Stimulated activated CD8-positive, alpha-beta memory T cell treated with anti-CD3 and anti-CD28 coated beads, Interleukin-15, amount 100 ng/mL, for 1 hour (primary cell): Measurements from ENCODE around the gene XNDC1N.

Experiments
- DNase-seq: peaks from one replicate; pipeline ENCODE4 v3.0.0-alpha.2; 2020; ENCODE audit warnings: low read depth

The XNDC1N gene, protein sequence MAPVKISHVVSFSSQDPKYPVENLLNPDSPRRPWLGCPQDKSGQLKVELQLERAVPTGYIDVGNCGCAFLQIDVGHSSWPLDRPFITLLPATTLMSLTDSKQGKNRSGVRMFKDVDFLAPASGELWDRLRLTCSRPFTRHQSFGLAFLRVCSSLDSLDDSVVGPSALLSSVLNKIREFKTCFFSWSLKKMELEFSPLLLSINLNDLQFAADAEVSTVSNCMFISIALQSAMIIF

DNA sequence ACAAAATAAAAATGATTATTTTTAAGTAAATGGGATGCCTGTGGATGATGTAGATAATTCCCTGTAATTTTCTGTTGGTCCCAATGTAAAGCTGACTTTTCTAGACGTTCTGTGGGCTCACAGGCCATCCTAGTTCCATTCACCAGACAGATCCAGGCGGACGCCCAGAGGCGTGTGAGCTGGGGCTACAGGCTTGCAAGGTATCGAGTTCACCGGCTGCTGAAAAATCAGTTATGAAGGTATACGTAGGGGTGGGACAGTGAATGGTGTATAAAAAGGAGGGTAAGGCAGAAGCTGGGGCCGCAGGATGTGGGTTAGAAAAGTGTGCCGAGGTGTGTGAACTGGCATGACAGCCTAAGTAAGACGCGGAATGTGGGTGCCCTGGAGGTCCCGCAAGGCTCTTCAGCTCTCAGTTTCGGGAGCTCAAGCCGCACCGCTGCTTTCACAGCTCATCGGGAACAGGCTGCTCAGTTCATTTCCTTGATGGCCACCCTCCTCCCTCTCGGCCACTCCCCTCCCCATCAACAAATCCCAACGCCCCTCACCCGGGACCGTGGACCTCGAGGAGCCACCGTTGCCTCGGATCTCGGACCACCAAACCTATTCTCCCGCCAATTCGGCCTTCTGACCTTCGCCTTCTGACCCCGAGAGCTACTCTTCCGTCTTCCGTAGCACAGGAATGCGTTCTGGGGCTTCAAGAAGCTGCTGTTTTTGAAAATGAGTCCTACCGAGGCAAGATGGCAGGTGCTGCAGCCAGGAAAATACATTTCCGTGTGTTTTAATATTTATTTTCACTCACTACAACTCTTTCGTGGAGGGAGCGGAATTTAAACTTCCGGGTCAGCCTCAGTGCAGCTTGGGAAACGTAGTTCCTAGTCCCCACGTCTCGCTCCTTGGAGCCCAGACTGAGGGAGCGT is at the start of gene XNDC1N:
Gene XNDC1N (minus strand): TSS at position 775 of the 917 bp plus-strand sequence. CDS start 5,241 bp downstream, outside the sequence.
- DNase-seq: peak; percentile 54

DNA sequence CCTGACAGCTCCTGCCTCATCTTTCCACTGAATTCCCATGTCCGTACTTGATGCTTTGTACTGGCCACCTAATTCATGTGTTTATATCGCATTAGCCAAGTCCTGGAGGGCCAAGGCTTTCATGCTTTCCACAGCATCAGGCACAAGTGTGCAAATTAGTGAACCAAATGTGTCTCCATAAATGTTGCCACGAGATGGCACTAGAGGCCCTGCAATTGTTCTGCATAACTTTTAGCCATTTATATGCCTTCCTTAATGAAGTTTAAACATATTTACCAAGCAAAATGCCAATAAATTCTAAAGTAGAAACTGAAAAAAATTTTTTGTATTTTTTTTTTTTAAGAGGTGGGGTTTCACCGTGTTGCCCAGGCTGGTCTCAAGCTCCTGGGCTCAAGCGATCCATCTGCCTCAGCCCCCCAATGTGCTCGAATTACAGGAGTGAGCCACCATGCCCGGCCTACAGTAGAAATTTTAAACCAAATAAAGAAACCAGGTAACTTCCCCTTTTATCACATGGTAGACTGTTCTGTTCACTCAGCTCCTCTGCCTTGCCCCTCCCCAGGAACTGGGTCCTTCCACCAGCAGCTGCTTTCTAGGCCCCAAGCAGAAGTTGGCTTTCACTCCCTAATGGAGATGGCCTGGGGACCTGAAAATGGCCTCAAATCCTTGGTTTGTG is 49.5 kb upstream of the XNDC1N start:
- DNase-seq: peak; percentile 27

DNA sequence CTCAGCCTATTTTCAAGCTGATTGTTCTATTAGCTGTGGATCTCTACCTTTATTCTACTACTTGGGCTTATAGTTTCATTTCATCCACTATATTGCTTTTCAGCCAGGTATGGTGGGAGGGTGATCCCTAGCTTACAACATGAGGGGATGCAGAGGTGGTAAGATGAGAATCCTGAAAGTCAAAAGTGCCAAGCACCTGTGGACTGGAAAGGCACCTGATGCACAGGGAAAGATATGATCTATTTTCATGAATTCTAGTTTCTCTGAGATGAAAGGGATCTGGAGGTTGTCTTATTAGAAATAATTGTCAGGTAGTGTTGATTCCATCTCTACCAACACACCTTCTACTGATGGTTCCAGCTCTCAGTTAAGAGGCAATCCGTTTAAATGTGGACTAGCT is 48.7 kb upstream of the XNDC1N start:
- no peak for DNase-seq

DNA sequence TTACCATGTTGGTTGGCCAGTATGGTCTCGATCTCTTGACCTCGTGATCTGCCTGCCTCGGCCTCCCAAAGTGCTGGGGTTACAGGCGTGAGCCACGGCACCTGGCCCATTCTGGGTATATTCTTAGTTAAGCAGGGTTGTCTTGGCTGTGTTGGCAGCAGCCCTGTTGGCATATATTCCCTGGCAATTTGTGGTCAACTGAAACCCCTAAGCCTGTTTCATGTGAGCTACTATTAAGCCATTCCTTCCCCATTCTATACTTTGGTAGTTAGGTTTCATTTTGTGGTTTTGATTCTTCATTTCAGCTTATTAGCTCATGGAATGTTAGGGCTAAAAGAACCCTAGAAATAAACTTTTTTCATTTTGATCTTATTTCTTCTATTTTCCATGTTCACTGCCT is 48.2 kb upstream of the XNDC1N start:
- no peak for DNase-seq

DNA sequence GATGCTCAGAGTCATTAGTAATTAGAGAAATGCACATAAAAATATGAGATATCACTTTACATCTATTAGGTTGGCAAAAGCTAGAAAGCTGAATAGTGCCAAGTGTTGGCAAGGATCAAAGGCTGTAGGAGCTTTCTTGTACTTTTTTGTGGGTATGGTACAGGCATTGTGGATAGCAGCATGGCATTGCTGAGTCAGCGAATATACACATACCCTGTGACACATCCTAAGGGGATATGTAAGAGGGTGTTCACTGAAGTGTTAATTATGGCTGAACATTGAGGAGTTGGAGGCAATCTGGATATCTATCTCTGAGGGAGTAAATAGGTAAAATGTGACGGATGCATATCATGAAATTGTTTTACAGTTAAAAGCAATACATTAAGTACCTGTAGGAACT is 43.3 kb upstream of the XNDC1N start:
- no peak for DNase-seq

DNA sequence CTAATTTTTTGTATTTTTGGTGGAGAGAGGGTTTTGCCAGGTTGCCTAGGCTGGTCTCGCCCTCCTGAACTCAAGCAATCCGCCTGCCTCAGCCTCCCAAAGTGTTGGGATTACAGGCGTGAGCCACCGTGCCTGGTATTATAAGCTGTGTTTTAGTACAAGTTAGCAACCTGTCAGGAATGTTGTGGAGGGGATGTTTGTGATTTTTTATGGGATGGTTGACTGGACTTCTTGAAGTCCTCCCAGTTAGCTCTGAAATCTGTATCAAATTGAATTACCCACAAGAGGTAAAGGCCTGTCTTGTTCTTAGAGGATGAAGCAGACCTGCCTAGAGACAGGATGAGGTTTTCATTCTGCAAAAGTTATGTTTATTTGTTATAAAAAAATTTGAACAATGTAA is 36.2 kb upstream of the XNDC1N start:
- DNase-seq: no peak

DNA sequence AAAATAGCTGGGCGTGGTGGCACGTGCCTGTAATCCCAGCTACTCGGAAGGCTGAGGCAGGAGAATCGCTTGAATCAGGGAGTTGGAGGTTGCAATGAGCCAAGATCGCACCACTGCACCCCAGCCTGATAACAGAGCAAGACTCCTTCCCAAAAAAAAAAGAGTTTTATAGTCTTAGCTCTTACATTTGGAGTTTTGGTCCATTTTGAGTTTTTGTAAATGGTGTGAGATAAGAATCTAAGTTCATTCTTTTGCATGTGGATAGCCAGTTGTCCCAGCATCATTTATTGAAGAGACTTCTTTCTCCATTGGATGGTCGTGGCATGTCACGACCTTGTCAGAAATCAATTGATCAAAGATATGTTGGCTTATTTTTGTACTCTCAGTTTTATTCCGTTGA is 35.1 kb upstream of the XNDC1N start:
- DNase-seq: no peak

DNA sequence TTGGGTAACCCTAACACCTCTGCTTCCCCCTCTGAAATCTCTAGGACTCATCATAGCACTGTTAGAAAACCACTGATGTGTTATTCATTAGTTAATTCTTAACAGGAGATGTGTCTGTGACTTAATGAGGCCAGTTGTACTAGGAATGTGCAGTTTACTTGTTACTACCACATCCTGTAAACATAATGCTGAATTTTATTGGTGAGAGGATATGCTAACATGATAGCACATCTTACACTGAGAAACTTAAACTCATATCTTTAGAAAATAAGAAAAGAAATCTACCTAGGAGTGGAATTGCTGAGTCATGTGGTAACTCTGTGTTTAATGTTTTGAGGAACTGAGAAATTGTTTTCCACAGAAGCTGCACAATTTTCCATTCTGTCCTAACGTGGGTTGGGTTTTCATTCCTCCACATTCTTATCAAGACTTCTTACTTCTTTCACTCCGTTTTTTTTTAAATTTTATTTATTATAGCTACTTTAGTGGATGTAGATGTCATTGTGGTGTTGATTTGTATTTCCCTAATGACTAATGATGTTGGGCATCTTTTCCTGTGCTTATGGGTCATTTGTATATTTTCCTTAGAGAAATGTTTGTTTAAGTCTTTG is 34.1 kb upstream of the XNDC1N start:
- DNase-seq: no peak

DNA sequence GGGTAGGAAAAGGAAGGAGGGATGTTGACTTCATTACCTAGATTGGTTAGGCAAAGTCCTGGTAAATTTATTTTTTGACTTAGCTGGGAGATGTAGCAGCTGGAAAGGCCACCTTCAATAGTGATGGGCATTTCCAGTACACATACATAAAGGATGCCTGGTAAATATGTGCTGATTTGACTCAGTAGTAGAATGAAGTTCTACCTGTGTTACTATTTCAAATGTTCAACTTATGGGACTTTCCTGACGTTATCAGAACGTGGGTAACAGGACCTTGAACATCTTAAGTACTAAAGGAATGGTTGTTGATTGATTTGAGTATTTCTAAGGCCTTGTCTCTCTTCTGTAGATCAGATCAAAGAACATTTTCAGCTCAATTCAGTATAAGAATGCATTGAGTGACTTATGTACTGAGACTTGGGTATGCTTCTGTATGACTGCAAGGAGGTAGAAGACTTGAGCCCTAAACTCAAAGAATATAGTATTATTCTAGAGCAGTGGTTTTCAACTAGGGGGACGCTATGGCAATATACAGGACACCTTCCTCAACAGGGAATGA is 27.6 kb upstream of the XNDC1N start:
- DNase-seq: no peak

DNA sequence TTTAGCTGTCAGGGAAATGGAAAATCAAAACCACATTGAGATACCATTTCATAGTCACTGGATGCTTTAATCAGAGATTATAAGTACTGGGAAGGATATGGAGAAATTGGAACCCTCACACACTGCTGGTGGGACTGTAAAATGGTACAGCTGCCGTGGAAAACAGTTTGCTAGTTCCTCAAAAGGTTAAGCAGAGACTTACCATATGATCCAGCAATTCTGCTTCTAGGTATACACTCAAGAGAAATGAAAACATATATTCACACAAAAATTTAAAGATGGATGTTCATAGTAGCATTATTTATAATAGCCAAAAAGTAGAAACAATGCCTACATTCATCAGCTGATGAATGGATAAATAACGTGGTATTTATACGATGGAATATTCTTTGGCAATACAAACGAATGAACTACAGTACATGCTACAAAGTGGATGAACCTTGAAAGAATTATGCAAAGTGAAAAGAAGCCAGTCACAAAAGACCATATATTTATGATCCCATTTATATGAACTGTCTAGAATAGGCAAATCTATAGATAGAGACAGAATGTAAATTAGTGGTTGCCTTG is 23.4 kb upstream of the XNDC1N start:
- no peak for DNase-seq

DNA sequence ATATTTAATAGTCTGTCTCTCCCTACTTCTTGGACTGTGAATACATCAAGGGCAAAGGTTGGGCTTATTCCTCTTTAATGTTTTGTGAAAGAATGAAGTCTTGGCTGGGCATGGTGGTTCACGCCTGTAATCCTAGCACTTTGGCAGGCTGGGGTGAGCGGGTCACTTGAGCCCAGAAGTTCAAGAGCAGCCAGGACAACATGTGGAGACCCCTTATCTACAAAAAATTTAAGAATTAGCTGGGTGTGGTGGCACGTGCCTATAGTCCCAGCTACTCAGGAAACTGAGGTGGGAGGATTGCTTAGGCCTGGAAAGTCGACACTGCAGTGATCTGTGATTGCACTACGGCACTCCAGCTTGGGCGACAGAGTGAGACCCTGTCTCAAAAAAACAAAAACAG is 20.6 kb upstream of the XNDC1N start:
- no peak for DNase-seq

DNA sequence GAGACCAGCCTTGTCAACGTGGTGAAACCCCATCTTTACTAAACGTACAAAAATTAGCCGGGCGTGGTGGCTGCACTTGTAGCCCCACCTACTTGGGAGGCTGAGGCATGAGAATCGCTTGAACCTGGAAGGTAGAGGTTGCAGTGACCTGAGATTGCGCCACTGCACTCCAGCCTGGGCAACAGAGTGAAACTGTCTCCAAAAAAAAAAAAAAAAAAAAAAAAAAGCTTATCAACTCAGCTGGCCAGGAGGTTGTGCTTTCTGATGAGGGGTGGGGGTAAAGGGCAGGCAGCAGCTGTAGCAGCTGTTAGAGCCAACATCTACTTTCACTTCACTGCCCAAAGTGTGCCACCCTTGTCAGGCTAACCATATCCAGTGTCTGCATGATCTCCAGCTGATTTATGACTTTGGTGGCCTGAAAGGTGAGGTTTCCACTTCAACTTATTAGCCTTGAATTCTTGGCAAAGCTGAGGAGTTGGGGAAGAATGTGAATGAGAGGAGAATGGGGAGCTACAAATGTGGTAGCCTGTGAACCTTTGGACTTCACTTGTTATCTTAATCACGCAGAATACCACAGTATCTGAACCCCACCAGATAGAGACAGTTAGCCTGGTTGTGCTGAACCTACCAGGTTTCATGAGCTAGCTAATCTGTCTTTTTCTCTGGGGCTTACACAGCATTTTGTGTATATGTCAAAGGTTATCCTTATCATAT is 20.1 kb upstream of the XNDC1N start:
- DNase-seq: no peak

DNA sequence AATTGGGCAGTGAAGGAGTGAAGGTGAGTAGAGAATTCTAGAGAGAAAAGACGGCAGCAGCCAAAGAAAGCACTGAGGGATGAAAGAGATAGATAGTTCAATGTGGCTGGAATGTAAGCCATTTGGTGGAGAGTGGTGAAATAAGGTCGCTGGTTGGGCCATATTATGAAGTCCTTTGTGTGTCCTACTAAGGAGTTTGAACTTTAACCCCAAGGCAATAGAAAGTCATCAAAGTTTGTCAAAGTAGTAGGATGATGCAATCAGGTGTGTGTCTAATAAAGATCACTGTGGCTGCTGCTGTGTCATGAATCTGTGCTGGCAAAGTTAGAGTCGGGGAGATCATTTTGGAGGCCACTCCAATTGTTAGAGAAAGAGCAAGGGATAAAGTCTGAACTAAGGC is 19.1 kb upstream of the XNDC1N start:
- no peak for DNase-seq

DNA sequence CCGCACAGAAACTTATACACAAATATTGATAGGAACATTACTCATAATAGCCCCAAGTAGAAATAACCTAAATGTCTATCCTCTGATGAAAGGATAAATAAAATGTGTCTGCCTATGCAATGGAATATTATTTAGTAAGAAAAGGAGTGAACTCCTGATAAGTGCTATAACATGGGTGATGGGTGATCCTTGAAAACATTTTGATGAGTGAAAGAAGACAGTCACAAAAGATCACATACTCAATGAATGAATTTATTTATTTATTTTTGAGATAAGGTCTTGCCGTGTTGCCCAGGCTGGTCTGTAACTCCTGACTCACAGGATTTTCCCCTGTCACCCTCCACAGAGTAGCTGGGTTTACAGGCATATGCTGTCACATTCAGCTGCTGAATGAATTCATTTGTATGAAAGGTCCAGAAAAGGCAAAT is 17.8 kb upstream of the XNDC1N start:
- DNase-seq: no peak

DNA sequence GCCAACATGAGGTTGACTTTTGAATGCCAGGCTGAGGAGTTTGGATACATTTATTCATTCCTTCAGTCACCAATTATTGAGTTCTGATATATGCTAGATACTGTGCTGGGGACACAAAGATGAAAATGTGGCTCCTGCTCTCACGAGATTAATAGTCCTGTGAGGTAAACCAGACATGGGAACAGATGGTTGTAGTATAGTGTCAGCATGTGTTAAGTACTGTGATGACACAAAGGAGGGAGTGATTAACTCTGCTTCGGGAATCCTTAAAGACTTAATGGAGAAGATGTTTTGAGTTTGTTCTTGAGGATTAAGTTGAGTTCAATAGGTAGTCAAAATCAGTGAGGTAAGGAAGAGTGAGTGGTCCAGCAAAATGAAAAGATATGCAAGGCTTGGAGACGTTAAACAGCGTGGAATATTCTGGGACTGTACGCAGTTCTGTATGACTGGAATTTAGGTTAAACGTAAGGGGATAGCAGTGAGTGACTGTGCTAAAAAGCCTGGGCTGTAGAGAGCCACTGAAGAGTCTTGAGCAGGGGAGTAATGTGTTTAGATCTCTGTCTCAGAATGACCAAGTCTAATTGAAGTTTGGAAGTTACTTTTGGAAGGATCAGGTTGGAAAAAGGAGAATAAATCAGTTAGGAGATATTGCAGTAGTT is 12.3 kb upstream of the XNDC1N start:
- DNase-seq: no peak

DNA sequence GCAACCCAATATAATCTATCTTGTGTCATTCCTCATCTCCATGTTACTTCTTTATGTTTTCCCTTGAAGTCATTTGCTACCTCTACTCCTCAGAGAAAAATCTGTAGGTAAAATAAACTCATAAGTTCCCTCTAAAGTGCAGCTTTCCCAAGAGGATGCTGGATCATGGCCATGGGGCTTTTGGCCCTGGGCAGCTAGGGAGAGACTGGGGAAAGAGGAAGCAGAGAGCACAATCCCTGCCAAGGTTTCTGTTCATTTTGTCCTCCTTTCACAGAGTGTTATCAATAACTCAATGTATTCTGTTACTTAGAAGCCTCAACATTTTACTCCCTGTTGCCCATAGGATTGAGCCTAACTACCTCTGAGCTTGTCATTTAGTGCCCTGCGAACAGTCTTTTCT is 9.4 kb upstream of the XNDC1N start:
- DNase-seq: no peak

DNA sequence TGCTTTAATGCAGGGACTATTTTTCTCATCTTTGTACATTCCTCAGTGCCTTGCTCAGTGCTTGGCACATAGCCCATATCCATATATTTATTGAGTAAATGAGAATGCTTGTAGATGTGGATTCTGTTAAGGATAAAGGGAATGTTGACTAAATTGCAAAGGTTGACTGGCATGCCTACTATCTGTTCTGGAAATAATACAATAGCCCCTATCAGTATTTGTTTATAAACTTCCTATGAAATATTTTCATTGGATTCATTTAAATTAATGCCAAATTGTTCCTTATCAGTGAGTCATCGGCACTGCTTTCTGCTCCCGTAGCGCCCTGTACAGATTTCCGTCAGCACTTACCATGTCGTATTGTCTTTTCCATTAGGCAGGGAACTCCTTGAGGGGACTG is 8.4 kb upstream of the XNDC1N start:
- no peak for DNase-seq

DNA sequence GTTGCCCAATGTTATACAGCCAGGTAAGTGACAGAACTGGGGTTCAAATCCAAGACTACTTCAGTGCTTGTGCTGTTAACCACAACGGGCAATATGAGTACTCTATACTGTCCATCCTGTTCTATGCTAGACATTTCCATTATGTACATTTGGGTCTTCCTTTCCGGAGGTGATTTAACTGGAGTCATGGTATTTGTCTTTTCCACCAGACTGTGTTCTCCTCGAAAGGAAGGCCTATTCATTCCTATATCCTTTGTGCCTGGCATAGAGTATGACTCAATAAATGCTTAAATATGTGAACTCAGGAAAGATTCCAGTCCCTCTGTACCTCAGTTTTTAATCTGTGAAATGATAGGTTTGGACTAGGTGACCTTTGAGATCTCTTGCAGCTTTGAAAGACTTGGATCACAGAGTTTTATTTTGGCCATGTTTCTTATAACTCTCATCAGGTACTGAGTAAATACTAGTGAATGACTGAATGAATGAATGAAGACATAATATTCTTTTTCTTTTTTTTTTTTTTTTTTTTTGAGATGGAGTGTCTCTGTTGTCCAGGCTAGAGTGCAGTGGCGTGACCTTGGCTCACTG is 7.0 kb upstream of the XNDC1N start:
- no peak for DNase-seq

DNA sequence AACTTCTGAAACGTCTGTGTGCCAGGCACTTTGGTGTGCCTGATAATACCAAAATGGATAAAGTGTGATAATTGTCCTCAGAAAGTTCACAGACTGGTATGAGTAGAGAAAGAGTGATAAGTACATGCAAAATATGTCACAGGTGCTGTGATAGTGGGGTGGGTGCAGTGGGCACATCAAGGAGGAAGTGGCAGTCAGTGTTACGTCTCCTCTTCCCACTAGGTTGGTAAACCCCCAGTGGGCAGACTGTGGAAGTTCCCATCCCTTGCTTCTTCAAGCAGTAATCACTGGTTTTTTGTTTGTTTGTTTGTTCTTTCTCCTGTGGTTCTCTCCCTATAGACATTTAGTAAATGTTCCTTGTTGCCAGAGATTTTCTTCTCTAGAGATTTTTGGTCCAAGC is 5.8 kb upstream of the XNDC1N start:
- no peak for DNase-seq
